AG04449 (cell line): ENCODE data around the gene ICAM4.

Experiments
- CTCF ChIA-PET: fragments of 350-600 bp; formaldehyde crosslinking; extraction: SDS; loops from one replicate; lab custom pipeline; 2021; ENCODE audit warnings: antibody characterized with exemption; lab: Yijun Ruan, JAX
- POLR2A ChIA-PET: fragments of 400-600, 350-600 bp; formaldehyde crosslinking; extraction: SDS; loops from one replicate; lab custom pipeline; 2020; ENCODE audit warnings: antibody characterized with exemption, inconsistent platforms; lab: Yijun Ruan, JAX
- DNase-seq: peaks from one replicate; pipeline ENCODE4 v3.0.0-alpha.2; 2010; ENCODE audit warnings: low read depth, low spot score
- H3K4me3 ChIP-seq: 2 replicates; pipeline ENCODE4 v1.5.1; 2011; ENCODE audit warnings: low read depth, mild to moderate bottlenecking, control low read depth, low read length
- CTCF ChIP-seq: IDR thresholded peaks from one replicate; pipeline ENCODE4 v1.5.1; 2011; ENCODE audit warnings: mild to moderate bottlenecking, moderate library complexity, low read length, control low read depth, inconsistent platforms; ENCODE audit not compliant: insufficient read depth; ENCODE audit errors: missing control alignments

ICAM4 gene

GRCh38 chr19:10315335-10316214 is 28.8 kb downstream of the ICAM4 start, which contains the start of gene FDX2:
FDX2 (minus strand) TSS chr19:10316015; CDS start chr19:10315996, 19 bp downstream.
- CTCF ChIA-PET: interaction anchor here (0.7 to 2.2 kb wide), 6 partner anchors 10 to 101 kb away, joined by 3 to 10 read pairs (median 6); no protein-coding TSS in a partner anchor
- no peak for DNase-seq
- peak within 1 kb of the TSS; percentile 80 for H3K4me3 ChIP-seq
- no peak for TF ChIP-seq CTCF
- POLR2A ChIA-PET: no interaction called here

GRCh38 chr19:10316229-10317044 is 29.7 kb downstream of the ICAM4 start:
- POLR2A ChIA-PET: interaction anchor here (0.8 kb wide), 1 partner anchor 64 kb away, joined by 4 read pairs; the partner anchor contains the start of gene TYK2
- no peak overlapping the region for H3K4me3 ChIP-seq
- CTCF ChIA-PET: interaction anchor here (1.7 kb wide), 1 partner anchor 72 kb away, joined by 6 read pairs; no protein-coding TSS in a partner anchor
- no peak for TF ChIP-seq CTCF
- DNase-seq: no peak

- CTCF ChIA-PET: no interaction called here
- DNase-seq: no peak
- POLR2A ChIA-PET: interaction anchor here (0.8 kb wide), 1 partner anchor 63 kb away, joined by 4 read pairs; the partner anchor contains the start of gene TYK2
- TF ChIP-seq CTCF: no peak
- no peak overlapping the region for H3K4me3 ChIP-seq
Observed at GRCh38 chr19:10317045-10317856, 30.5 kb downstream of the ICAM4 start.

GRCh38 chr19:10317857-10318462 is 31.2 kb downstream of the ICAM4 start:
- H3K4me3 ChIP-seq: no peak overlapping the region
- ChIA-PET POLR2A (interaction anchor here (0.9 kb wide), 1 partner anchor 47 kb away, joined by 3 read pairs; the partner anchor contains the start of gene ICAM1), CTCF (interaction anchor here (1.2 kb wide), 1 partner anchor 14 kb away, joined by 3 read pairs; no protein-coding TSS in a partner anchor)
- DNase-seq: no peak
- TF ChIP-seq CTCF: no peak

- no peak for DNase-seq
- no peak for TF ChIP-seq CTCF
- POLR2A ChIA-PET: interaction anchor here (0.9 kb wide), 1 partner anchor 48 kb away, joined by 3 read pairs; the partner anchor contains the start of gene ICAM1
- no peak overlapping the region for H3K4me3 ChIP-seq
- CTCF ChIA-PET: interaction anchor here (1.0 to 1.2 kb wide), 2 partner anchors 13 to 15 kb away, joined by 3 read pairs; no protein-coding TSS in a partner anchor
Observed at GRCh38 chr19:10318807-10319682, 32.3 kb downstream of the ICAM4 start.
